GM10266 (cell line): Measurements from ENCODE around the gene KCNA10.

ENCODE experiments used
- DNase-seq: peaks from one replicate; pipeline ENCODE4 v3.0.0; 2012; ENCODE audit errors: extremely low spot score
- TF ChIP-seq, protein P1 (sequence below): IDR thresholded peaks from 2 replicates; pipeline ENCODE4 v1.5.1; 2012; ENCODE audit warnings: mild to moderate bottlenecking, low read depth; ENCODE audit not compliant: control insufficient read depth, insufficient read depth; ENCODE audit errors: missing control alignments

KCNA10 gene

DNA sequence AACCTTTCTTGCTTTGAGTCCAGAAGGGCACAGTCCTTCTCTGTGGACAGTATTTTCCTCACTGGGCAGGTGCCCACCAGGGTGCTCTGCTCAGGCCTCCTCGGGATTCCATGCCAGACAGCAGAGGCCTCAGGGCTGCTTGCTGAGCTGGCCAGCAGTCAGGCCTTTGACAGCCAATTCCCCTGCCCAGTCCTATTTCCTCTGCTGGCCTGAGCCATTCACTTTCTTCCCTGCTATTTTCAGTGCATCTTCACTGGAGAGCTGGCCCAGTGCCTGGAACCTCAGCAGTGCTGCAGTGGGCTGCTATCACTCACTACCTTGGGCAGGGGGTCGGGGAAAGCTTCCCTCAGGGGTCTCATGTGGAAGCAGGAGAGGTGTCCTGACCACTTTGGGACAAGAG lies 33.2 kb downstream of the KCNA10 start:
- TF ChIP-seq, protein P1, sequence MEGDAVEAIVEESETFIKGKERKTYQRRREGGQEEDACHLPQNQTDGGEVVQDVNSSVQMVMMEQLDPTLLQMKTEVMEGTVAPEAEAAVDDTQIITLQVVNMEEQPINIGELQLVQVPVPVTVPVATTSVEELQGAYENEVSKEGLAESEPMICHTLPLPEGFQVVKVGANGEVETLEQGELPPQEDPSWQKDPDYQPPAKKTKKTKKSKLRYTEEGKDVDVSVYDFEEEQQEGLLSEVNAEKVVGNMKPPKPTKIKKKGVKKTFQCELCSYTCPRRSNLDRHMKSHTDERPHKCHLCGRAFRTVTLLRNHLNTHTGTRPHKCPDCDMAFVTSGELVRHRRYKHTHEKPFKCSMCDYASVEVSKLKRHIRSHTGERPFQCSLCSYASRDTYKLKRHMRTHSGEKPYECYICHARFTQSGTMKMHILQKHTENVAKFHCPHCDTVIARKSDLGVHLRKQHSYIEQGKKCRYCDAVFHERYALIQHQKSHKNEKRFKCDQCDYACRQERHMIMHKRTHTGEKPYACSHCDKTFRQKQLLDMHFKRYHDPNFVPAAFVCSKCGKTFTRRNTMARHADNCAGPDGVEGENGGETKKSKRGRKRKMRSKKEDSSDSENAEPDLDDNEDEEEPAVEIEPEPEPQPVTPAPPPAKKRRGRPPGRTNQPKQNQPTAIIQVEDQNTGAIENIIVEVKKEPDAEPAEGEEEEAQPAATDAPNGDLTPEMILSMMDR, result no peak
- no peak for DNase-seq

DNA sequence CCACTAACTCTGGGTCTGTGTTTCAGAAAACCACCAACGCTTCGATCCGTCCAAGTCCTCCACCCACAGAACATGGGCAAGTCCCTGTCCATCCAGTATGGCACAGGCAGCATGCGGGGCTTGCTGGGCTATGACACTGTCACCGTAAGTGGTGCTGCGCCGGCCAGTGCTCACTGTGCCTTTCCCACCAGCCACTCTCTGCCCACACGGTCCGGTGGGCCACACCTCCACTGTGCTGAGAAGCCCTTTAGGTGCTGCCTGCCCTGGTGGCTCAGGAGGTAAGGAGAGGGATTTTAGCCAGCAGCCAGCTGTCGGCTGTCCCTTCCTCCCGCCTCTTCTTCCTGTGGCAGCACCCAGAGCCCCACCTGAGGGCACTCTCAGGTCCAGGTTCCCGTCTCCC lies 34.2 kb downstream of the KCNA10 start:
- TF ChIP-seq, protein P1, result no peak
- no peak for DNase-seq

DNA sequence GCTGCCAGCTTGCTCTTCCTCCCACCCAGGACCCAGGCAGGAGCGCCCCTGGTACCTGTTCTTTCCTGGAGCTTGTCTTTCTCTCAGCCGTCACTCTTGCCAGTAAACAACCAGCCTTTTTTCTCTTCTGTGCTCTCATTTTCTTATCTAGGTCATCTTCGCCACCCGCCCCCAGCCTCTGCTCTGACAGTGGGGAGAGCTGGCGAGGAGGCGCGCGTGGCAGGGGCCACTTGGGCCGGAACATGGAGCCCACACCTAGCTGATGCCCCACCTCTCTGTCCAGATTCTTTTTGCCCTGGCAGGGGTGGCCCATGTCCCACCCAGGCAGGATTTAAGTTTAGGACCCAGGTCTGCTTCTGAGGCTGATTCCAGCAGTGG lies 35.7 kb downstream of the KCNA10 start:
- no peak for DNase-seq

DNA sequence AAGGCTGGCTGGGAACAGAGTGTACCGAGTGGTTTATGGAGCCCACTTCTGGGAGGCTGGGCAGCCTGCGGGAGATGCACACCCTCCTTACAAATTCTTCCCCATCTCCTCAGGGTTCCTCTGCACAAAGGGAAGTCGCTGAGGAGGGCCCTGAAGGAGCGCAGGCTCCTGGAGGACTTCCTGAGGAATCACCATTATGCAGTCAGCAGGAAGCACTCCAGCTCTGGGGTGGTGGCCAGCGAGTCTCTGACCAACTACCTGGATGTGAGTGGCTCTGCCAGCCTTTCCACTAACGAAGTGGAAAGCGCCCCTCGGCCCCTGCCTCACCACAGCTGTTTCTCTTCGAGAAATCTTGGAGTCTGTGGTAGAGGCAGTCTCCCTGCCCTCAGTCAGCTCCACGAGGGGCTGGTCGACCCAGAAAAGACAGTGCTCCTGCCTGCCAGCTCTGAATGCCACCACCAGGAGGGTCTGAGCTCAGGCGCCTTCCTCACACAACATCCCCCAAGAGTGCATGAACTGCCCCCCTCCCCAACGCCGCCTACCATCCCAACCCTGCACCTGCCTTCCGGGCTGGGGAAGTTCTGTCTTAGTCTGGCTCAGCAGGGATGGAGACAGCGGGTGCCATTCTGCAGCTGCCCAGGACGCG lies 36.2 kb downstream of the KCNA10 start:
- DNase-seq, result no peak
- TF ChIP-seq, protein P1, result no peak

More for the DNA sequence above, 35.7 kb downstream of the KCNA10 start:
- TF ChIP-seq, protein P1, result no peak

DNA sequence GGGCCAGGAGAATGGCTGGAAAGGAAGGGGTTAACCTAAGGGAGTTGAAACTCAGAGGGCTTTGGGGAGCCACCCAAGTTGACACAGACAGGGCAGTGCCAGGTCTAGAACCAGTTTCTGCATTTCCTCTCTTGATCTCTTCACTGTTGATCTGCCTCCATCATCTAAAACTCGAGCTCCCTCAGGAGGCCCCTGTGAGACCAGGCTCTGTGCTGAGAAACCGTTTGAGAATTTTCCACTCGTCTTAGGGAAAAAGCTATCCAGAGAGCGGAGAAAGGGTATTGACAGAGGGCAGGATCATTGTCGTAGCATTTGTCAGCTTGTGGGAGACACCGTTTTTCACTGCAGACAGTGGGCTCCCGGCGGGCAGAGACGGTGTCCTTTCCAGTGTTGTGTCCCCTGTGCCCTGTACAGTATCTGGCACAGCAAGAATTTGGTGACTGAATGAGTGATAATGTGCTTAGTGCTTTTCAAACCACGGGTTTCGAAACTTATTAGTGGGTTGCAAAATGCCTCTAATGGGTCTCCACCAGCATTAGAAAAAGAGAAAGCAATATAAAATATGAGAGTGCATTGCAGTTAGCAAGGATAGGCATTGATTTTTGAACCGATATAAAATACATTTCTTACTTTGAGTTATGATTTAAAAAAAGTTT lies 36.9 kb downstream of the KCNA10 start:
- no peak for DNase-seq
- TF ChIP-seq, protein P1, result no peak

DNA sequence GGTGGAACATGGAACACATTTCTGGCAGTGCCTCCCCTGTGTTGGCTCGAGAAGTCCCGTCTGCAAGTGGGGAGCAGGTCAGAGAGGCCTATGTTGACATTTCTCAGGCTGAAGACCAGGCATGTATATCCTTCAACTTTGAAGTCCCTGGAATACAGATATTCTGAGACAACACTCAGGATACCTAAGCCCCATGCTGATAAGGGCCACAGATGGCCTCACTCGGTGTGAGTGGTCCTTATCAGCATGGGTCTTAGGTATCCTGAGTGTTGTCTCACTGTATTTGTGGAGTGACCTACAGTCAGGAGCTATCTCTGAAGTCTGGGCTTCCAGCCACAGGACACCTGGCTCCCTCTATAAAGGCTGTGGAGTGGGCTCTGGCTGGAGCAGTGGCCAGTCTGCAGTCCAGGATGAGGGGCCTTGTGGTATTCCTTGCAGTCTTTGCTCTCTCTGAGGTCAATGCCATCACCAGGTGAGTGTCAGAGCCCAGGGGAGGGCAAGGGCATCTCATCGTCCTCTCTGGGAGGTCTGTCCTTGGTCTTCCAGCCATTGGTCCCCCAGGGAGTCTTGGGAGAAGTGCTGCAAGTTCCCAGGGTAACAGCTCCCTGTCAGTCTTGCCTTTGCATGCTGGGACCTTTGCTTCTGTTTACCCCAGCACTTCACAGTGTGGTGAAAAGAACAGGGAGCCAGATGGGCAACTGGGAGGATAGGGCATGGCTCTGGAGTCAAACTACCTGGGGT lies 38.4 kb downstream of the KCNA10 start:
- no peak for DNase-seq
- TF ChIP-seq, protein P1, result no peak

DNA sequence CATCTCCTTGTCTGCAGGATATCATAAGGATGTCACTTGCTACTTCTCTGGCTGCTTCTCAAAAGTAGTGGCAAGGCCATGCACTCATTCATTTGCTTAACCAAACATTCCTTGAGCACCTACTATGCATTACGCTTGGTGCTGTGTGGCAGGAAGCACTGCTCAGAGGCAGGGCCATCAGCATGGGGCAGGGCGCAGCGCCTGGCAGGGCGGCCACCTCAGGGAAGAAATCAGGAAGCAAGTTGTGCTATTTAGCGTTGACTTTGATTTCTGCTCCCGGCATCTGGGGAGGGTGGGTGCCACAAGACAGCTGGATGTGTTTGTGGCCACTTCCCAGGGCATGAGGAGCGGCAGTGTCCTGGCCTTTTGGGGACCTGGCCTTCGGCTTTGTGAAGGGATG lies 40.1 kb downstream of the KCNA10 start:
- no peak for DNase-seq
- TF ChIP-seq, protein P1, result no peak
